HepG2 (cell line): ENCODE results near the gene LRIG3. TPM values are rescaled to one million over a fixed set of nuclear protein-coding genes. Genes with fewer than 3 reads are reported as not detected.
"Not testable (repeated sequence)": the region's sequence is repeated elsewhere in the genome, so short reads cannot be mapped to it uniquely, and the experiment has no call there.

Experiments used
- ATAC-seq: fragments of 200-7000 bp; cut with Tn5 transposase; 3 replicates; pipeline ENCODE4 v1.9.1; 2020; ENCODE audit warnings: mild to moderate bottlenecking, moderate library complexity
- BruUV-seq: library from RNA; stranded (reverse); fragments of 400-500 nt; replicated peaks from 2 replicates; lab custom pipeline; 2021; lab: Mats Ljungman, UMichigan
- CTCF ChIA-PET: fragments of 300-600 bp; formaldehyde crosslinking; extraction: SDS; loops from one replicate; lab custom pipeline; 2021; ENCODE audit warnings: low total read pairs, inconsistent platforms, low intra/inter-chr PET ratio; lab: Yijun Ruan, JAX
- POLR2A ChIA-PET: fragments of 350-600 bp; sonication (Branson Sonifier 250); formaldehyde crosslinking; loops from one replicate; lab custom pipeline; 2020; ENCODE audit warnings: antibody characterized with exemption, inconsistent platforms; lab: Yijun Ruan, JAX
- DNase-seq: peaks from one replicate; pipeline ENCODE4 v3.0.0-alpha.2; 2015; ENCODE audit warnings: low spot score
- FAIRE-seq: peaks from 3 replicates; lab custom pipeline; 2011; peaks lifted over from hg19 to GRCh38; lab: Jason Lieb, UNC
- H2AFZ ChIP-seq: one replicate; pipeline ENCODE4 v1.6.1; 2011; ENCODE audit warnings: low read length, inconsistent platforms
- H3K27ac ChIP-seq: fragments of 300-600 bp; 3 replicates; pipeline ENCODE4 v1.8.0; 2011; ENCODE audit warnings: mixed run types, mild to moderate bottlenecking, mixed read lengths, low read length, inconsistent platforms; ENCODE audit not compliant: insufficient read depth; ENCODE audit errors: extremely low read length
- H3K27me3 ChIP-seq, 2 experiments: fragments of 200-600 bp in 1 of 2; 2 replicates in 1 of 2; 3 replicates in 1 of 2; pipeline versions ENCODE4 v1.6.0 to v1.8.0; 2011; ENCODE audit warnings: low read length in 2 of 2, mild to moderate bottlenecking in 2 of 2, moderate library complexity in 2 of 2, inconsistent platforms in 1 of 2; ENCODE audit not compliant: insufficient read depth in 2 of 2, control insufficient read depth in 1 of 2
- H3K36me3 ChIP-seq, 2 experiments: fragments of 200-600 bp in 1 of 2; replicated peaks in 1 of 2; 2 replicates in 1 of 2; 3 replicates in 1 of 2; pipeline versions ENCODE4 v1.5.1 to v1.8.0; 2011; ENCODE audit warnings: low read length in 2 of 2, inconsistent platforms in 1 of 2; ENCODE audit not compliant: insufficient read depth in 2 of 2, control insufficient read depth in 1 of 2
- H3K4me1 ChIP-seq: 2 replicates; pipeline ENCODE4 v1.5.1; 2012; ENCODE audit warnings: low read length, inconsistent platforms; ENCODE audit not compliant: insufficient read depth
- H3K4me2 ChIP-seq: 2 replicates; pipeline ENCODE4 v1.6.0; 2011; ENCODE audit warnings: low read depth, low read length, inconsistent platforms
- H3K4me3 ChIP-seq, 3 experiments: fragments of 200-600 bp in 1 of 3; sonication (generic), shearing (Covaris generic) in 1 of 3; replicated peaks in 1 of 3; 2 replicates each; pipeline ENCODE4 v1.5.1; 2011 to 2016; ENCODE audit warnings: low read length in 3 of 3, inconsistent platforms in 2 of 3, low read depth in 2 of 3, mild to moderate bottlenecking in 2 of 3, control low read depth in 1 of 3, mixed read lengths in 1 of 3; ENCODE audit not compliant: insufficient read depth in 1 of 3
- H3K79me2 ChIP-seq: one replicate; pipeline ENCODE4 v1.6.1; 2011; ENCODE audit warnings: low read length, inconsistent platforms; ENCODE audit not compliant: insufficient read depth
- H3K9ac ChIP-seq: 2 replicates; pipeline ENCODE4 v1.6.0; 2011; ENCODE audit warnings: mild to moderate bottlenecking, low read depth, low read length, inconsistent platforms; ENCODE audit not compliant: insufficient read depth
- H3K9me3 ChIP-seq: 2 replicates; pipeline ENCODE4 v1.5.1; 2012; ENCODE audit warnings: mild to moderate bottlenecking, low read length
- H4K20me1 ChIP-seq: 2 replicates; pipeline ENCODE4 v1.6.0; 2011; ENCODE audit warnings: inconsistent platforms, mild to moderate bottlenecking, low read length, moderate library complexity; ENCODE audit not compliant: insufficient read depth
- BCLAF1 ChIP-seq: fragments of 450-650 bp; IDR thresholded peaks from 2 replicates; pipeline ENCODE4 v1.6.1; 2017; ENCODE audit warnings: mild to moderate bottlenecking
- FOSL2 ChIP-seq: sonication (generic); formaldehyde crosslinking; IDR thresholded peaks from 2 replicates; pipeline ENCODE4 v1.4.0; 2020; ENCODE audit warnings: missing genetic modification reagents
- HCFC1 ChIP-seq: fragments of 150-350 bp; IDR thresholded peaks from 2 replicates; pipeline ENCODE4 v1.6.1; 2014; ENCODE audit warnings: low read depth, low read length
- HOMEZ ChIP-seq: IDR thresholded peaks from 2 replicates; pipeline ENCODE4 v1.6.1; 2016; ENCODE audit warnings: low read depth
- NFE2L2 ChIP-seq: fragments of 150-350 bp; IDR thresholded peaks from 2 replicates; pipeline ENCODE4 v1.6.1; 2014; ENCODE audit warnings: low read length
- NR2C2 ChIP-seq: sonication (generic); formaldehyde crosslinking; IDR thresholded peaks from 2 replicates; pipeline ENCODE4 v1.4.0; 2020; ENCODE audit warnings: missing genetic modification reagents, mild to moderate bottlenecking, moderate library complexity, borderline replicate concordance
- PCBP2 ChIP-seq: fragments of 200-400 bp; formaldehyde crosslinking; optimal IDR thresholded peaks from 2 replicates; pipeline ENCODE3; 2018; ENCODE audit warnings: low read length, low read depth; ENCODE audit not compliant: poor library complexity, severe bottlenecking
- RCOR2 ChIP-seq: IDR thresholded peaks from 2 replicates; pipeline ENCODE4 v1.6.1; 2016; ENCODE audit warnings: missing biosample characterization, missing genetic modification reagents
- SKI ChIP-seq: fragments of 450-650 bp; IDR thresholded peaks from one replicate; pipeline ENCODE4 v1.6.1; 2018; ENCODE audit warnings: mild to moderate bottlenecking; ENCODE audit not compliant: partially characterized antibody
- ZMYM3 ChIP-seq: sonication (generic); formaldehyde crosslinking; IDR thresholded peaks from 2 replicates; pipeline ENCODE4 v1.5.1; 2020; ENCODE audit warnings: mild to moderate bottlenecking, missing genetic modification reagents
- ZNF138 ChIP-seq: sonication (generic); formaldehyde crosslinking; IDR thresholded peaks from 2 replicates; pipeline ENCODE4 v1.5.0; 2020; ENCODE audit warnings: mild to moderate bottlenecking, low read depth, missing genetic modification reagents
- ZNF263 ChIP-seq: sonication (generic); formaldehyde crosslinking; IDR thresholded peaks from 2 replicates; pipeline ENCODE4 v1.4.0; 2020; ENCODE audit warnings: missing genetic modification reagents
- ZNF782 ChIP-seq: sonication (generic); formaldehyde crosslinking; IDR thresholded peaks from 2 replicates; pipeline ENCODE4 v1.4.0; 2020; ENCODE audit warnings: missing genetic modification reagents, mild to moderate bottlenecking, borderline replicate concordance
- WGBS: methylation state at CpG from one replicate; pipeline ENCODE4 v1.1.6; 2017; ENCODE audit warnings: low lambda C conversion rate; 5-methylcytosine and 5-hydroxymethylcytosine counted together
- in situ Hi-C: cut with HindIII; loops from 2 replicates; pipeline ENCODE4 v1.10.0; 2017; ENCODE audit warnings: low pct_unique_long_range_greater_than_20kb; ENCODE audit not compliant: extremely low pct_ligation_motif_present
- intact Hi-C: fragments of 100-400 bp; cut with micrococcal nuclease; formaldehyde crosslinking; loops from one replicate; pipeline ENCODE4 v1.10.0; 2022; ENCODE audit not compliant: unreplicated experiment
- polyA plus RNA-seq, 8 experiments: library from polyadenylated mRNA; depleted of rRNA in 3 of 8; stranded (reverse) in 7 of 8; unstranded in 1 of 8; fragments of >200 nt; fragmentation: Illumina TruSeq in 4 of 8; extraction: Trizol in 4 of 8; gene quantifications; 2 replicates each; pipeline versions ENCODE4 v1.2.1 to v1.2.3, GENCODE V29; 2011 to 2016; ENCODE audit warnings: low read depth in 4 of 8, missing spikeins in 1 of 8, mixed read lengths in 1 of 8; ENCODE audit not compliant: insufficient read depth in 1 of 8
- total RNA-seq, 5 experiments: library from RNA; depleted of rRNA; stranded (reverse); fragments of >200 nt; fragmentation: Illumina TruSeq; extraction: Trizol; gene quantifications; 2 replicates each; pipeline ENCODE4 v1.2.3, GENCODE V29; 2016; ENCODE audit warnings: low read depth in 1 of 5

LRIG3 gene
- total and polyA plus RNA-seq, 2 of the 13 experiments (the other 11 are each of a cell fraction or from before 2014, with no cell fraction given), result 7.7 to 17.4 TPM

- H3K79me2 ChIP-seq, FAIRE-seq, intact Hi-C loops, H4K20me1 ChIP-seq, H3K9ac ChIP-seq, BruUV-seq, H3K27ac ChIP-seq, H3K4me1 ChIP-seq, in situ Hi-C loops, DNase-seq, H2AFZ ChIP-seq, H3K36me3 ChIP-seq, CTCF ChIA-PET, H3K9me3 ChIP-seq, POLR2A ChIA-PET, H3K27me3 ChIP-seq: not testable (repeated sequence)
- 40% methylated on average over 6 of the region's 11 CpGs for WGBS
- ATAC-seq, result peak; percentile 48
- peak overlapping the region; percentile 27 for H3K4me2 ChIP-seq
- TF ChIP-seq NFE2L2 (peak; percentile 24; the same call in 1 of the 2 replicates), FOSL2 (CRISPR knock-in tag) (peak; percentile 36; the same call in 1 of the 2 replicates)
- H3K4me3 ChIP-seq, result peak overlapping the region in 1 of 3 experiments; percentile 28; a peak in 1 of 6 replicates
Measured at GRCh38 chr12:58949954-58950738, 29.8 kb upstream of the LRIG3 start.

- Histone ChIP-seq H3K27ac (no peak overlapping the region), H2AFZ (no peak overlapping the region), H3K9me3 (no peaks in the 10 kb centered on the region), H3K36me3 (no peaks in the 10 kb centered on the region), H3K4me3 (no peak overlapping the region), H3K9ac (no peak overlapping the region), H3K79me2 (no peaks in the 10 kb centered on the region), H4K20me1 (no peaks in the 10 kb centered on the region), H3K4me2 (no peak overlapping the region), H3K4me1 (no peaks in the 10 kb centered on the region), H3K27me3 (no peaks in the 10 kb centered on the region; a peak in 1 of 5 replicates)
- ChIA-PET CTCF (no interaction called here), POLR2A (no interaction called here)
- no peak for DNase-seq
- intact Hi-C loops (no loop called here), in situ Hi-C loops (no loop called here)
- WGBS, result 24% methylated on average over 2 of the region's 3 CpGs
- no peak for FAIRE-seq
- ATAC-seq, result no peak
- no TSS peak for BruUV-seq
- TF ChIP-seq HCFC1 (no peak), BCLAF1 (no peak), ZMYM3 (CRISPR knock-in tag) (no peak), RCOR2 (no peak), NR2C2 (CRISPR knock-in tag) (no peak), ZNF263 (CRISPR knock-in tag) (no peak), SKI (no peak), HOMEZ (no peak), PCBP2 (no peak), ZNF782 (CRISPR knock-in tag) (no peak), ZNF138 (CRISPR knock-in tag) (no peak)
Measured at GRCh38 chr12:58943079-58943478, 22.8 kb upstream of the LRIG3 start.
